Right lobe of liver (tissue), 6 donors: Measurements from ENCODE around the gene USP14. TPM values are rescaled to one million over a fixed set of nuclear protein-coding genes. Genes with fewer than 3 reads are reported as not detected.

Experiments used
- ATAC-seq, 4 donors: fragments of 200-7000 bp; cut with Tn5 transposase; one replicate each; pipeline ENCODE4 v1.9.1; 2020; ENCODE audit warnings: mild to moderate bottlenecking in 4 of 4, moderate library complexity in 4 of 4
- DNase-seq, 3 donors: peaks; one replicate each; pipeline ENCODE4 v3.0.0-alpha.2; 2020
- H3K27ac ChIP-seq, 3 donors: fragments of 200-600 bp; one replicate each; pipeline ENCODE4 v1.8.0; 2022
- H3K27me3 ChIP-seq, 2 donors: fragments of 200-600 bp; one replicate each; pipeline ENCODE4 v1.8.0; 2022
- H3K36me3 ChIP-seq, 4 donors: fragments of 200-600 bp; sonication (generic) in 1 of 4; one replicate each; pipeline versions ENCODE4 v1.5.1 to v1.8.0; 2017 to 2022; ENCODE audit warnings: control low read depth in 1 of 4
- H3K4me1 ChIP-seq, 4 donors: fragments of 200-600 bp; sonication (generic) in 1 of 4; one replicate each; pipeline versions ENCODE4 v1.5.1 to v1.8.0; 2017 to 2022; ENCODE audit warnings: control low read depth in 1 of 4
- H3K4me3 ChIP-seq, 3 donors: fragments of 200-600 bp; one replicate each; pipeline ENCODE4 v1.8.0; 2022
- H3K9me3 ChIP-seq, 4 donors: fragments of 200-600 bp; sonication (generic) in 1 of 4; one replicate each; pipeline versions ENCODE4 v1.5.1 to v1.8.0; 2017 to 2022; ENCODE audit warnings: control low read depth in 1 of 4
- CTCF ChIP-seq, 4 donors: fragments of 200-600 bp in 3 of 4; fragments of 450-650 bp in 1 of 4; IDR thresholded peaks; one replicate each; pipeline versions ENCODE4 v1.5.1 to v1.8.0; 2016 to 2022; ENCODE audit warnings: antibody characterized with exemption in 4 of 4, mild to moderate bottlenecking in 2 of 4
- POLR2A ChIP-seq: fragments of 450-650 bp; IDR thresholded peaks from one replicate; pipeline ENCODE4 v1.6.1; 2017; ENCODE audit warnings: antibody characterized with exemption, mild to moderate bottlenecking
- WGBS: methylation state at CpG from one replicate; pipeline ENCODE4 v1.1.6; 2018; ENCODE audit warnings: low coverage, low lambda C conversion rate; ENCODE audit not compliant: insufficient coverage; ENCODE audit errors: missing lambda C conversion rate; 5-methylcytosine and 5-hydroxymethylcytosine counted together
- intact Hi-C, 2 donors: fragments of 100-400 bp; cut with DNase I; formaldehyde crosslinking; loops; one replicate each; pipeline versions ENCODE4 v1.11.2 to v1.14.1; 2022
- total RNA-seq, 6 experiments: library from RNA; depleted of rRNA in 2 of 6; stranded (reverse); fragments of >200 nt in 2 of 6; fragmentation: NEBNext Ultra II Directional in 3 of 6; extraction: Animal tissue kit (Norgen Biotek cat#: 25700) in 3 of 6; gene quantifications; one replicate each; pipeline versions ENCODE4 v1.1.0 to v1.2.4, GENCODE V29; 2016 to 2023
- donor health status: DM: no; HTN: yes; CAD: no.
- donor health status: DM: no; HTN: no; CAD: no.
- donor health status: DM: no; HTN: no; CAD: no.
- donor health status: DM: no; HTN: yes; CAD: no.
- donor health status: DM: no; HTN: yes; CAD: no.

USP14 gene
- total RNA-seq, 6 experiments from 2014 or later = 19.6 to 28.5 (median 24.5) TPM

- H3K36me3 ChIP-seq = peaks cover 0 to 14% (median 4%) of the 10 kb centered on the region in 4 donors
- WGBS = 86% methylated on average over 11 of the region's 11 CpGs
- H3K4me3 ChIP-seq = no peak overlapping the region
- H3K27me3 ChIP-seq = no peaks in the 10 kb centered on the region
- intact Hi-C loops = no loop called here
- ATAC-seq (no peak), DNase-seq (no peak)
- TF ChIP-seq CTCF (IDR thresholded peaks at IDR 0.05) = no peak
- no peak for TF ChIP-seq POLR2A
- H3K27ac ChIP-seq = no peak overlapping the region
- H3K4me1 ChIP-seq = peaks cover 0 to 9% (median 3%) of the 10 kb centered on the region in 4 donors
- H3K9me3 ChIP-seq = no peaks in the 10 kb centered on the region
Observed at GRCh38 chr18:160831-161570, 2.6 kb downstream of the USP14 start.

- Histone ChIP-seq H3K36me3 (peaks cover 0 to 19% (median 4%) of the 10 kb centered on the region in 4 donors), H3K9me3 (no peaks in the 10 kb centered on the region), H3K27me3 (no peaks in the 10 kb centered on the region), H3K4me1 (no peaks in the 10 kb centered on the region), H3K27ac (no peak overlapping the region), H3K4me3 (no peak overlapping the region)
- ATAC-seq (no peak), DNase-seq (no peak)
- intact Hi-C loops = no loop called here
- WGBS = 92% methylated on average over 5 of the region's 5 CpGs
- no peak for TF ChIP-seq CTCF (IDR thresholded peaks at IDR 0.05)
- TF ChIP-seq POLR2A = no peak
Observed at GRCh38 chr18:172361-172760, 14.0 kb downstream of the USP14 start.

DNA sequence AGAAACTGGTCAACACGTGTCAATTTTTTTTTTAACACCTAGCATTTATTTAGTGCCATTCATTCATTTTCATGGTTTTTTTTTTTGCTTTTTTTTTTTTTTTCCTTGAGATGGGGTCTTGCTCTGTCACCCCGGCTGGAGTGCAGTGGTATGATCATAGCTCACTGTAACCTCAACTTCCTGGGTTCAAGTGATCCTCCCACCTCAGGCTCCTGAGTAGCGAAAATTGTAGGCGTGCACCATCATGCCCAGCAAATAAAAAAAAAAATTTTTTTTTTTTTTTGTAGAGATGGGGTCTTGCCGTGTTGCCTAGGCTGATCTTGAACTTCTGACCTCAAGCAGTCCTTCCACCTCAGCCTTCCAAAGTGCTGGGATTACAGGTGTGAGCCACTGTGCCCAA, 21.1 kb downstream of the USP14 start:
- ATAC-seq = no peak
- intact Hi-C loops = loop anchor here in 1 of 2 donors (5.0 kb wide), 1 partner anchor 63 kb away; no protein-coding TSS in a partner anchor
- WGBS = 89% methylated on average over 5 of the region's 5 CpGs
- no peak for DNase-seq
- Histone ChIP-seq H3K27me3 (no peaks in the 10 kb centered on the region), H3K27ac (no peak overlapping the region), H3K36me3 (peaks cover 0 to 16% (median 2%) of the 10 kb centered on the region in 4 donors), H3K4me3 (no peak overlapping the region), H3K9me3 (no peaks in the 10 kb centered on the region), H3K4me1 (no peaks in the 10 kb centered on the region)
- no peak for TF ChIP-seq POLR2A
- TF ChIP-seq CTCF (IDR thresholded peaks at IDR 0.05) = no peak

DNA sequence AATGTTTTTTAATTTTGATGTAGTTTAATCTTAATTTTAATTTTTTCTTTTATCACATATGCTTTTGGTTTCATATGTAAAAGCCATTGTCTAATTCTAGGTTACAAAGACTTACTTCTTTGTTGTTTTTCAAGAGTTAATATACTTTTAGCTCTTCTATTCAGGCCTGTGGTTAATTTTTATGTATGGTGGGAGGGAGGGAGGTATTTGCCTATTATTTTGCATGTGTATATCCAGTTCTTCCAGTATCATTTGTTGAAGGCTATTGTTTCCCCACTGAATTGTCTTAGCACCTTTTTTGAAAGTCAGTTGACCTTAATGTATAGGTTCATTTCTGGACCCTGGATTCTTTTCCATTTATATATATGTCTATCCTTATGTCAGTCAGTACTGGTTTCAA, 23.4 kb downstream of the USP14 start:
- TF ChIP-seq POLR2A (no peak), CTCF (IDR thresholded peaks at IDR 0.05) (no peak)
- Histone ChIP-seq H3K4me1 (no peaks in the 10 kb centered on the region), H3K27ac (no peak overlapping the region), H3K36me3 (peaks cover 0 to 16% (median 2%) of the 10 kb centered on the region in 4 donors), H3K9me3 (no peaks in the 10 kb centered on the region), H3K4me3 (no peak overlapping the region), H3K27me3 (no peaks in the 10 kb centered on the region)
- DNase-seq = no peak
- intact Hi-C loops = no loop called here
- no peak for ATAC-seq
